GM23338 (cell line): ENCODE results near the gene AMDHD1. TPM values are rescaled to one million over a fixed set of nuclear protein-coding genes. Genes with fewer than 3 reads are reported as not detected.

Experiments
- ATAC-seq: fragments of 200-7000 bp; cut with Tn5 transposase; 3 replicates; pipeline ENCODE4 v1.9.1; 2020
- DNase-seq: peaks from one replicate; pipeline ENCODE4 v3.0.0-alpha.2; 2015; ENCODE audit warnings: low spot score
- H2AFZ ChIP-seq: fragments of 200-600 bp; sonication (generic); 2 replicates; pipeline ENCODE4 v1.8.0; 2016; ENCODE audit warnings: antibody characterized with exemption, mild to moderate bottlenecking, moderate library complexity
- H3F3A ChIP-seq: fragments of 200-600 bp; sonication (generic); replicated peaks from 2 replicates; pipeline ENCODE4 v1.8.0; 2017; ENCODE audit warnings: antibody characterized with exemption, mixed run types, low read depth
- H3K27ac ChIP-seq: fragments of 200-600 bp; sonication (generic); 2 replicates; pipeline ENCODE4 v1.6.1; 2016; ENCODE audit warnings: low read depth
- H3K27me3 ChIP-seq: fragments of 200-600 bp; sonication (generic); 2 replicates; pipeline ENCODE4 v1.8.0; 2016; ENCODE audit warnings: mild to moderate bottlenecking, mixed run types, moderate library complexity; ENCODE audit not compliant: insufficient read depth
- H3K36me3 ChIP-seq: fragments of 200-600 bp; sonication (generic); 2 replicates; pipeline ENCODE4 v1.8.0; 2016; ENCODE audit warnings: mild to moderate bottlenecking; ENCODE audit not compliant: insufficient read depth
- H3K4me1 ChIP-seq: fragments of 200-600 bp; sonication (generic); 2 replicates; pipeline ENCODE4 v1.8.0; 2016; ENCODE audit warnings: mild to moderate bottlenecking, moderate library complexity; ENCODE audit not compliant: insufficient read depth
- H3K4me2 ChIP-seq: fragments of 200-600 bp; sonication (generic); 2 replicates; pipeline ENCODE4 v1.7.1; 2017; ENCODE audit warnings: mixed run types
- H3K4me3 ChIP-seq: fragments of 200-600 bp; sonication (generic); 2 replicates; pipeline ENCODE4 v1.6.1; 2016; ENCODE audit warnings: mixed run types
- H3K79me2 ChIP-seq: fragments of 200-600 bp; sonication (generic); replicated peaks from 2 replicates; pipeline ENCODE4 v1.8.0; 2017; ENCODE audit warnings: mild to moderate bottlenecking; ENCODE audit not compliant: insufficient read depth
- H3K9me2 ChIP-seq: fragments of 200-600 bp; sonication (generic); 2 replicates; pipeline ENCODE4 v1.8.0; 2017; ENCODE audit not compliant: insufficient read depth
- H4K20me1 ChIP-seq: fragments of 200-600 bp; sonication (generic); replicated peaks from 2 replicates; pipeline ENCODE4 v1.8.0; 2017; ENCODE audit warnings: mild to moderate bottlenecking; ENCODE audit not compliant: insufficient read depth
- H3K27ac Mint-ChIP-seq: 2 replicates; pipeline ENCODE4 v1.8.0; 2020; ENCODE audit warnings: inconsistent platforms, mild to moderate bottlenecking, moderate library complexity, mixed read lengths
- H3K27me3 Mint-ChIP-seq: 3 replicates; pipeline ENCODE4 v1.8.0; 2022; ENCODE audit warnings: low read depth, mild to moderate bottlenecking, moderate library complexity, mixed read lengths, inconsistent platforms; ENCODE audit not compliant: insufficient read depth, poor library complexity
- H3K36me3 Mint-ChIP-seq: 3 replicates; pipeline ENCODE4 v1.8.0; 2021; ENCODE audit warnings: low read depth, mild to moderate bottlenecking, inconsistent platforms, moderate library complexity, mixed read lengths
- H3K4me1 Mint-ChIP-seq: 3 replicates; pipeline ENCODE4 v1.8.0; 2020; ENCODE audit warnings: mild to moderate bottlenecking, inconsistent platforms, mixed read lengths
- H3K4me3 Mint-ChIP-seq: 3 replicates; pipeline ENCODE4 v1.8.0; 2021; ENCODE audit warnings: moderate library complexity, mild to moderate bottlenecking, inconsistent platforms, mixed read lengths
- H3K9me3 Mint-ChIP-seq: 3 replicates; pipeline ENCODE4 v1.8.0; 2020; ENCODE audit warnings: moderate library complexity, mild to moderate bottlenecking, inconsistent platforms, mixed read lengths
- CREB1 ChIP-seq: fragments of 250-450 bp; sonication (Bioruptor Pico); IDR thresholded peaks from 2 replicates; pipeline ENCODE4 v1.5.0; 2020; ENCODE audit warnings: low read depth, mild to moderate bottlenecking, moderate library complexity
- CTCF ChIP-seq, 2 experiments: fragments of 200-600 bp in 1 of 2; sonication (generic) in 1 of 2; conservative IDR thresholded peaks; 2 replicates each; pipeline versions ENCODE4 v1.5.1 to v1.6.1; 2016 to 2017; ENCODE audit warnings: antibody characterized with exemption in 2 of 2, low read depth in 2 of 2, mild to moderate bottlenecking in 2 of 2, moderate library complexity in 1 of 2
- EZH2 ChIP-seq: fragments of 200-600 bp; sonication (generic); IDR thresholded peaks from one replicate; pipeline ENCODE4 v1.8.0; 2017; ENCODE audit warnings: antibody characterized with exemption, mild to moderate bottlenecking, low read depth; ENCODE audit not compliant: unreplicated experiment
- EZH2phosphoT487 ChIP-seq: fragments of 200-600 bp; sonication (generic); IDR thresholded peaks from one replicate; pipeline ENCODE4 v1.8.1; 2018; ENCODE audit warnings: antibody characterized with exemption; ENCODE audit not compliant: unreplicated experiment
- JUNB ChIP-seq: IDR thresholded peaks from one replicate; pipeline ENCODE4 v1.6.1; 2016; ENCODE audit warnings: antibody characterized with exemption; ENCODE audit not compliant: unreplicated experiment
- NANOG ChIP-seq: IDR thresholded peaks from 2 replicates; pipeline ENCODE4 v1.6.1; 2016; ENCODE audit warnings: antibody characterized with exemption, borderline replicate concordance
- POLR2AphosphoS5 ChIP-seq: IDR thresholded peaks from 2 replicates; pipeline ENCODE4 v1.6.1; 2016; ENCODE audit warnings: antibody characterized with exemption, low read depth
- STAT1 ChIP-seq: IDR thresholded peaks from one replicate; pipeline ENCODE4 v1.6.1; 2016; ENCODE audit warnings: antibody characterized with exemption; ENCODE audit not compliant: unreplicated experiment
- ZNF331 ChIP-seq: fragments of 250-450 bp; sonication (Bioruptor Pico); IDR thresholded peaks from 2 replicates; pipeline ENCODE4 v1.5.0; 2020; ENCODE audit warnings: low read depth, mild to moderate bottlenecking, moderate library complexity
- polyA plus RNA-seq: library from polyadenylated mRNA; unstranded; fragments of >200 nt; fragmentation: Nextera tagmentation; extraction: Ambion mirVana; gene quantifications from 2 replicates; pipeline ENCODE4 v1.2.1, GENCODE V29; 2016
- total RNA-seq: library from RNA; depleted of rRNA; stranded (reverse); fragments of >200 nt; shearing (Covaris generic); gene quantifications from 2 replicates; pipeline ENCODE4 v1.2.3, GENCODE V29; 2014
- TF ChIP-seq, protein P1 (sequence below): IDR thresholded peaks from one replicate; pipeline ENCODE4 v1.6.1; 2018; ENCODE audit warnings: antibody characterized with exemption; ENCODE audit not compliant: unreplicated experiment

Gene AMDHD1
- total and polyA plus RNA-seq, 2 experiments from 2014 or later = 0.21 to 0.24 TPM

GRCh38 chr12:96014943-96015599 is 71.9 kb downstream of the AMDHD1 start:
- no peaks in the 10 kb centered on the region for H3K4me1 Mint-ChIP-seq
- no peak overlapping the region for H3K27ac ChIP-seq
- DNase-seq (no peak), ATAC-seq (no peak)
- no peak overlapping the region for H3K4me3 Mint-ChIP-seq
- no peaks in the 10 kb centered on the region for H3K27me3 ChIP-seq
- H3K27ac Mint-ChIP-seq = no peak overlapping the region
- H3K36me3 ChIP-seq = peaks cover 44% of the 10 kb centered on the region
- H3K9me2 ChIP-seq = no peaks in the 10 kb centered on the region
- H3K27me3 Mint-ChIP-seq = no peaks in the 10 kb centered on the region
- H4K20me1 ChIP-seq = no peaks in the 10 kb centered on the region
- peaks cover 63% of the 10 kb centered on the region for H3K36me3 Mint-ChIP-seq
- TF ChIP-seq NANOG (no peak), STAT1 (no peak), ZNF331 (CRISPR knock-in tag) (no peak), EZH2phosphoT487 (no peak), CREB1 (no peak), POLR2AphosphoS5 (no peak), EZH2 (no peak), CTCF (conservative IDR thresholded peaks at IDR 0.05; ENCODE audit: low read depth in 2 of 2) (no peak), JUNB (no peak)
- TF ChIP-seq, protein P1, sequence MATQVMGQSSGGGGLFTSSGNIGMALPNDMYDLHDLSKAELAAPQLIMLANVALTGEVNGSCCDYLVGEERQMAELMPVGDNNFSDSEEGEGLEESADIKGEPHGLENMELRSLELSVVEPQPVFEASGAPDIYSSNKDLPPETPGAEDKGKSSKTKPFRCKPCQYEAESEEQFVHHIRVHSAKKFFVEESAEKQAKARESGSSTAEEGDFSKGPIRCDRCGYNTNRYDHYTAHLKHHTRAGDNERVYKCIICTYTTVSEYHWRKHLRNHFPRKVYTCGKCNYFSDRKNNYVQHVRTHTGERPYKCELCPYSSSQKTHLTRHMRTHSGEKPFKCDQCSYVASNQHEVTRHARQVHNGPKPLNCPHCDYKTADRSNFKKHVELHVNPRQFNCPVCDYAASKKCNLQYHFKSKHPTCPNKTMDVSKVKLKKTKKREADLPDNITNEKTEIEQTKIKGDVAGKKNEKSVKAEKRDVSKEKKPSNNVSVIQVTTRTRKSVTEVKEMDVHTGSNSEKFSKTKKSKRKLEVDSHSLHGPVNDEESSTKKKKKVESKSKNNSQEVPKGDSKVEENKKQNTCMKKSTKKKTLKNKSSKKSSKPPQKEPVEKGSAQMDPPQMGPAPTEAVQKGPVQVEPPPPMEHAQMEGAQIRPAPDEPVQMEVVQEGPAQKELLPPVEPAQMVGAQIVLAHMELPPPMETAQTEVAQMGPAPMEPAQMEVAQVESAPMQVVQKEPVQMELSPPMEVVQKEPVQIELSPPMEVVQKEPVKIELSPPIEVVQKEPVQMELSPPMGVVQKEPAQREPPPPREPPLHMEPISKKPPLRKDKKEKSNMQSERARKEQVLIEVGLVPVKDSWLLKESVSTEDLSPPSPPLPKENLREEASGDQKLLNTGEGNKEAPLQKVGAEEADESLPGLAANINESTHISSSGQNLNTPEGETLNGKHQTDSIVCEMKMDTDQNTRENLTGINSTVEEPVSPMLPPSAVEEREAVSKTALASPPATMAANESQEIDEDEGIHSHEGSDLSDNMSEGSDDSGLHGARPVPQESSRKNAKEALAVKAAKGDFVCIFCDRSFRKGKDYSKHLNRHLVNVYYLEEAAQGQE = no peak
- H3F3A ChIP-seq = no peaks in the 10 kb centered on the region
- H3K4me2 ChIP-seq = no peak overlapping the region
- no peaks in the 10 kb centered on the region for H3K79me2 ChIP-seq
- no peaks in the 10 kb centered on the region for H3K4me1 ChIP-seq
- no peak overlapping the region for H3K4me3 ChIP-seq
- no peaks in the 10 kb centered on the region for H3K9me3 Mint-ChIP-seq
- no peak overlapping the region for H2AFZ ChIP-seq

DNA sequence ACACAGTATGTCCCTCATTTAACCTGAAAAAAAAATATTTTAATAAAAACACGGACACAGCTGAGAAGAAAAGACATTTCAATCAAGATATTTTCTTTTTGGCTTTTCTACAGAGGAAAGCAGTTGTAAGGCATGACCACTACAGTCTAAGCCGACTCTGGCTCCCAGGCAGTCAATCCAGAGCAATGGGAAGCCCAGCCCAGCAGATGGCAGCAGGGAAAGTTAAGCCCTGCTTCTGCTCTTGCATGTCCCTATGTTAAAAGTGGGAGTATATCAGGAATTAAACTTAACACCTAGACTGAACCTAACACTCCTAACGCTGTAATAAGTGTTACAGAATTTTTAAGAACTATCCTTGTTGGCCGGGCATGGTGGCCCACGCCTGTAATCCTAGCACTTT is 72.5 kb downstream of the AMDHD1 start:
- no peaks in the 10 kb centered on the region for H3K4me1 ChIP-seq
- Mint-ChIP-seq H3K4me3 (no peak overlapping the region), H3K9me3 (no peaks in the 10 kb centered on the region), H3K36me3 (peaks cover 61% of the 10 kb centered on the region), H3K4me1 (no peaks in the 10 kb centered on the region), H3K27me3 (no peaks in the 10 kb centered on the region), H3K27ac (no peak overlapping the region)
- no peaks in the 10 kb centered on the region for H3K79me2 ChIP-seq
- no peaks in the 10 kb centered on the region for H3K9me2 ChIP-seq
- H3K27me3 ChIP-seq = no peaks in the 10 kb centered on the region
- no peak overlapping the region for H3K27ac ChIP-seq
- H3F3A ChIP-seq = no peaks in the 10 kb centered on the region
- H2AFZ ChIP-seq = no peak overlapping the region
- ATAC-seq = peak; percentile 68
- H3K4me3 ChIP-seq = no peak overlapping the region
- peaks cover 45% of the 10 kb centered on the region for H3K36me3 ChIP-seq
- TF ChIP-seq CTCF (conservative IDR thresholded peaks at IDR 0.05; ENCODE audit: low read depth in 2 of 2) (peak; percentile 48 to 63), EZH2 (no peak)
- peak; percentile 39 for DNase-seq
- H4K20me1 ChIP-seq = no peaks in the 10 kb centered on the region
- H3K4me2 ChIP-seq = no peak overlapping the region
